H1 (cell line): Measurements from ENCODE around the gene TRIM31. TPM values are rescaled to one million over a fixed set of nuclear protein-coding genes. Genes with fewer than 3 reads are reported as not detected.

ENCODE experiments used
- CTCF ChIA-PET: fragments of 300-600 bp; sonication (Branson Sonifier 250); formaldehyde crosslinking; loops from one replicate; lab custom pipeline; 2021; ENCODE audit not compliant: partially characterized antibody; lab: Charles Lee
- POLR2A ChIA-PET: fragments of 300-600 bp; sonication (Branson Sonifier 250); formaldehyde crosslinking; loops from one replicate; lab custom pipeline; 2021; ENCODE audit warnings: inconsistent platforms; ENCODE audit not compliant: partially characterized antibody; lab: Charles Lee
- DNase-seq, 2 experiments: peaks; one replicate each; pipeline versions ENCODE4 v3.0.0 to v3.0.0-alpha.2; 2010 to 2022; ENCODE audit warnings: low spot score in 2 of 2, low read depth in 1 of 2, mixed read lengths in 1 of 2
- FAIRE-seq: peaks from 2 replicates; lab custom pipeline; 2011; peaks lifted over from hg19 to GRCh38; lab: Jason Lieb, UNC
- H2AFZ ChIP-seq: 2 replicates; pipeline ENCODE4 v1.8.1; 2012; ENCODE audit warnings: low read length, inconsistent platforms
- H2AK5ac ChIP-seq: 2 replicates; pipeline ENCODE4 v1.6.1; 2013; ENCODE audit warnings: low read depth, low read length
- H2BK120ac ChIP-seq: replicated peaks from 2 replicates; pipeline ENCODE3; 2013; ENCODE audit warnings: low read depth, low read length, inconsistent platforms
- H2BK12ac ChIP-seq: 2 replicates; pipeline ENCODE4 v1.6.1; 2013; ENCODE audit warnings: low read depth, low read length
- H2BK15ac ChIP-seq: 2 replicates; pipeline ENCODE4 v1.6.1; 2013; ENCODE audit warnings: low read length
- H2BK20ac ChIP-seq: 2 replicates; pipeline ENCODE4 v1.6.1; 2013; ENCODE audit warnings: low read length
- H2BK5ac ChIP-seq: 2 replicates; pipeline ENCODE4 v1.6.1; 2013; ENCODE audit warnings: low read depth, low read length
- H3K14ac ChIP-seq: 2 replicates; pipeline ENCODE4 v1.6.1; 2013; ENCODE audit warnings: inconsistent platforms; ENCODE audit not compliant: insufficient read length
- H3K18ac ChIP-seq: 2 replicates; pipeline ENCODE4 v1.6.1; 2013; ENCODE audit warnings: low read length; ENCODE audit errors: extremely low read depth
- H3K23ac ChIP-seq: 2 replicates; pipeline ENCODE4 v1.6.1; 2013; ENCODE audit warnings: inconsistent platforms; ENCODE audit not compliant: insufficient read length
- H3K23me2 ChIP-seq: 2 replicates; pipeline ENCODE4 v1.6.1; 2013; ENCODE audit warnings: low read depth, low read length
- H3K27ac ChIP-seq: 2 replicates; pipeline ENCODE4 v1.6.1; 2011; ENCODE audit warnings: low read depth, low read length, inconsistent platforms
- H3K27me3 ChIP-seq, 4 experiments: replicated peaks in 1 of 4; 1 replicate in 1 of 4; 2 replicates in 3 of 4; pipeline versions ENCODE4 v1.6.1 to v1.8.1; 2011 to 2013; ENCODE audit warnings: low read length in 3 of 4, mild to moderate bottlenecking in 3 of 4, inconsistent platforms in 2 of 4, mixed read lengths in 2 of 4, moderate library complexity in 1 of 4; ENCODE audit not compliant: control insufficient read depth in 3 of 4, insufficient read depth in 3 of 4; ENCODE audit errors: extremely low read depth in 1 of 4
- H3K36me3 ChIP-seq, 4 experiments: 2 replicates each; pipeline versions ENCODE4 v1.6.1 to v1.8.1; 2011 to 2013; ENCODE audit warnings: mild to moderate bottlenecking in 4 of 4, low read length in 3 of 4, moderate library complexity in 2 of 4, control low read depth in 1 of 4, inconsistent platforms in 1 of 4; ENCODE audit not compliant: insufficient read depth in 4 of 4, control insufficient read depth in 2 of 4
- H3K4ac ChIP-seq: replicated peaks from 2 replicates; pipeline ENCODE3; 2013; ENCODE audit warnings: low read length, low read depth, mixed read lengths, inconsistent platforms; ENCODE audit not compliant: insufficient read length
- H3K4me1 ChIP-seq, 4 experiments: replicated peaks in 1 of 4; 1 replicate in 1 of 4; 2 replicates in 3 of 4; pipeline versions ENCODE4 v1.6.1 to v1.8.1; 2011 to 2013; ENCODE audit warnings: low read length in 3 of 4, inconsistent platforms in 2 of 4, mixed read lengths in 1 of 4; ENCODE audit not compliant: insufficient read depth in 4 of 4, control insufficient read depth in 3 of 4
- H3K4me2 ChIP-seq, 2 experiments: 2 replicates each; pipeline versions ENCODE4 v1.6.1 to v1.8.1; 2011 to 2013; ENCODE audit warnings: low read depth in 2 of 2, low read length in 2 of 2, control low read depth in 1 of 2, inconsistent platforms in 1 of 2, mild to moderate bottlenecking in 1 of 2; ENCODE audit not compliant: insufficient read depth in 1 of 2
- H3K4me3 ChIP-seq, 4 experiments: fragments of 200-600, 300-600 bp in 1 of 4; sonication (generic), shearing (Covaris generic), sonication (Bioruptor Twin) in 1 of 4; 2 replicates each; pipeline versions ENCODE4 v1.5.1 to v1.8.1; 2011 to 2016; ENCODE audit warnings: low read length in 4 of 4, low read depth in 3 of 4, control low read depth in 2 of 4, inconsistent platforms in 2 of 4, mild to moderate bottlenecking in 2 of 4, mixed read lengths in 1 of 4, moderate library complexity in 1 of 4; ENCODE audit not compliant: insufficient read depth in 2 of 4; ENCODE audit errors: extremely low read depth in 1 of 4
- H3K56ac ChIP-seq: replicated peaks from 2 replicates; pipeline ENCODE3; 2013; ENCODE audit warnings: low read depth, mild to moderate bottlenecking, mixed read lengths, low read length, inconsistent platforms; ENCODE audit not compliant: insufficient read length
- H3K79me1 ChIP-seq: 2 replicates; pipeline ENCODE4 v1.6.1; 2013; ENCODE audit warnings: low read depth, low read length, control low read depth
- H3K79me2 ChIP-seq, 2 experiments: 2 replicates each; pipeline versions ENCODE4 v1.6.1 to v1.8.1; 2012 to 2013; ENCODE audit warnings: low read length in 2 of 2, mild to moderate bottlenecking in 2 of 2, inconsistent platforms in 1 of 2; ENCODE audit not compliant: insufficient read depth in 2 of 2, control insufficient read depth in 1 of 2
- H3K9ac ChIP-seq, 4 experiments: replicated peaks in 1 of 4; 1 replicate in 1 of 4; 2 replicates in 3 of 4; pipeline versions ENCODE4 v1.6.1 to v1.8.1; 2011 to 2013; ENCODE audit warnings: low read depth in 3 of 4, low read length in 3 of 4, control low read depth in 2 of 4, mild to moderate bottlenecking in 2 of 4, moderate library complexity in 2 of 4, inconsistent platforms in 1 of 4; ENCODE audit errors: extremely low read depth in 1 of 4
- H3K9me3 ChIP-seq, 2 experiments: 2 replicates each; pipeline versions ENCODE4 v1.6.1 to v1.8.1; 2012 to 2013; ENCODE audit warnings: mild to moderate bottlenecking in 2 of 2, moderate library complexity in 2 of 2, control low read depth in 1 of 2, inconsistent platforms in 1 of 2, low read depth in 1 of 2, low read length in 1 of 2, mixed read lengths in 1 of 2; ENCODE audit not compliant: insufficient read depth in 2 of 2
- H4K20me1 ChIP-seq, 2 experiments: replicated peaks in 1 of 2; 2 replicates each; pipeline versions ENCODE3 to v1.8.1; 2011 to 2013; ENCODE audit warnings: inconsistent platforms in 2 of 2, low read length in 2 of 2, mild to moderate bottlenecking in 1 of 2; ENCODE audit not compliant: insufficient read depth in 2 of 2, control insufficient read depth in 1 of 2
- H4K5ac ChIP-seq: 2 replicates; pipeline ENCODE4 v1.6.1; 2013; ENCODE audit warnings: low read length, low read depth, mixed read lengths, inconsistent platforms; ENCODE audit not compliant: insufficient read length
- H4K8ac ChIP-seq: 2 replicates; pipeline ENCODE4 v1.8.0; 2013; ENCODE audit warnings: mild to moderate bottlenecking, moderate library complexity, low read length, inconsistent platforms; ENCODE audit not compliant: insufficient read depth; ENCODE audit errors: extremely low read depth
- H4K91ac ChIP-seq: replicated peaks from 2 replicates; pipeline ENCODE3; 2013; ENCODE audit warnings: low read length, mixed read lengths, inconsistent platforms; ENCODE audit not compliant: insufficient read length
- KDM4A ChIP-seq: IDR thresholded peaks from one replicate; pipeline ENCODE4 v1.7.1; 2012; ENCODE audit warnings: low read depth, mild to moderate bottlenecking, moderate library complexity, low read length, inconsistent platforms; ENCODE audit not compliant: severe bottlenecking
- POLR2A ChIP-seq, 2 experiments: IDR thresholded peaks; 1 replicate in 1 of 2; 2 replicates in 1 of 2; pipeline ENCODE4 v1.6.1; 2011; ENCODE audit warnings: low read depth in 2 of 2, low read length in 2 of 2, mild to moderate bottlenecking in 2 of 2; ENCODE audit errors: control extremely low read depth in 1 of 2
- SAP30 ChIP-seq: fragments of 300-600 bp; sonication (generic); IDR thresholded peaks from 2 replicates; pipeline ENCODE4 v1.7.1; 2012; ENCODE audit warnings: low read length, moderate library complexity, mild to moderate bottlenecking, inconsistent platforms; ENCODE audit not compliant: insufficient read depth, insufficient replicate concordance
- SIX5 ChIP-seq: IDR thresholded peaks from 2 replicates; pipeline ENCODE4 v1.6.1; 2011; ENCODE audit warnings: mild to moderate bottlenecking, low read depth, low read length
- SUZ12 ChIP-seq: fragments of 200-600 bp; sonication (generic); IDR thresholded peaks from 2 replicates; pipeline ENCODE4 v1.6.1; 2012; ENCODE audit warnings: mild to moderate bottlenecking, inconsistent platforms, low read length, moderate library complexity, mixed read lengths
- YY1 ChIP-seq: IDR thresholded peaks from 2 replicates; pipeline ENCODE4 v1.6.1; 2011; ENCODE audit warnings: low read depth, mild to moderate bottlenecking, low read length
- WGBS, 2 experiments: shearing (Covaris generic) in 1 of 2; methylation state at CpG; one replicate each; pipeline versions ENCODE4 v1.1.6 to v1.1.7; 2013 to 2015; ENCODE audit warnings: low lambda C conversion rate in 2 of 2, mixed read lengths in 2 of 2, inconsistent platforms in 1 of 2, low coverage in 1 of 2, missing lambda C conversion rate in 1 of 2; ENCODE audit not compliant: insufficient replicate concordance in 2 of 2, insufficient coverage in 1 of 2, insufficient read length in 1 of 2; ENCODE audit errors: extremely low coverage in 1 of 2, missing lambda C conversion rate in 1 of 2; 5-methylcytosine and 5-hydroxymethylcytosine counted together
- polyA plus RNA-seq, 7 experiments: library from polyadenylated mRNA; depleted of rRNA in 3 of 7; stranded (reverse) in 5 of 7; unstranded in 2 of 7; fragments of >200 nt in 5 of 7; fragments of 200-250 nt in 2 of 7; gene quantifications; 1 replicate in 5 of 7; 2 replicates in 1 of 7; 4 replicates in 1 of 7; pipeline versions ENCODE4 v1.2.1 to v1.2.3, GENCODE V29; 2011 to 2013; ENCODE audit warnings: missing spikeins in 2 of 7, mixed read lengths in 2 of 7
- total RNA-seq: library from RNA; stranded (reverse); fragmentation: NEBNext Ultra II Directional; extraction: Animal tissue kit (Norgen Biotek cat#: 25700); gene quantifications from 2 replicates; pipeline ENCODE4 v1.2.1, GENCODE V29; 2021

The TRIM31 gene
- total and polyA plus RNA-seq, 2 of the 8 experiments (the other 6 are each of a cell fraction or from before 2014, with no cell fraction given), result not detected

- no peak overlapping the region for H3K4me2 ChIP-seq
- CTCF ChIA-PET, result interaction anchor here (1.0 to 10.2 kb wide), 16 partner anchors 7 to 195 kb away, joined by 3 to 166 read pairs (median 14); partner anchors contain the start of gene TRIM31
- H3K23ac ChIP-seq, result no peak overlapping the region
- H3K36me3 ChIP-seq, result no peaks in the 10 kb centered on the region
- no peaks in the 10 kb centered on the region for H4K20me1 ChIP-seq
- no peak overlapping the region for H3K18ac ChIP-seq
- no peak overlapping the region for H2AK5ac ChIP-seq
- H3K9me3 ChIP-seq, result no peaks in the 10 kb centered on the region
- H3K27me3 ChIP-seq, result peaks cover 16 to 59% (median 46%) of the 10 kb centered on the region in 4 experiments
- H4K5ac ChIP-seq, result no peak overlapping the region
- no peak overlapping the region for H4K91ac ChIP-seq
- no peak overlapping the region for H3K56ac ChIP-seq
- DNase-seq, result no peak
- H3K27ac ChIP-seq, result no peak overlapping the region
- H4K8ac ChIP-seq, result no peak overlapping the region
- H2BK20ac ChIP-seq, result no peak overlapping the region
- H3K4ac ChIP-seq, result no peak overlapping the region
- H3K4me3 ChIP-seq, result no peak overlapping the region
- H2BK5ac ChIP-seq, result no peak overlapping the region
- no peak overlapping the region for H2BK12ac ChIP-seq
- no peak overlapping the region for H2BK15ac ChIP-seq
- H2AFZ ChIP-seq, result peak overlapping the region; percentile 84; the same call in 1 of the 2 replicates
- no peak overlapping the region for H3K14ac ChIP-seq
- POLR2A ChIA-PET, result interaction anchor here (0.8 kb wide), 1 partner anchor 27 kb away, joined by 3 read pairs; no protein-coding TSS in a partner anchor
- no peaks in the 10 kb centered on the region; a peak in 4 of 7 replicates for H3K4me1 ChIP-seq
- TF ChIP-seq SUZ12 (no peak), YY1 (no peak), KDM4A (no peak), SIX5 (no peak), SAP30 (no peak), POLR2A (IDR thresholded peaks at IDR 0.05; ENCODE audit: control extremely low read depth in 1 of 2, low read depth in 2 of 2, low read length in 2 of 2) (no peak)
- no peak for FAIRE-seq
- no peaks in the 10 kb centered on the region for H3K79me1 ChIP-seq
- H2BK120ac ChIP-seq, result no peak overlapping the region
- H3K9ac ChIP-seq, result no peak overlapping the region
- H3K23me2 ChIP-seq, result peaks cover 8% of the 10 kb centered on the region; the same call in 1 of the 2 replicates
- WGBS, 2 experiments, result 76% methylated on average over 4 of the region's 4 CpGs; no CpG with 5 or more reads in 1 of the 2 experiments
- H3K79me2 ChIP-seq, result no peaks in the 10 kb centered on the region
Measured at GRCh38 chr6:30130179-30130679, 17.3 kb upstream of the TRIM31 start.
